GM13977 (cell line): ENCODE measurements around the gene RPRD2.

ENCODE experiments used
- DNase-seq: peaks from one replicate; pipeline ENCODE4 v3.0.0; 2012; ENCODE audit warnings: low spot score
- CTCF ChIP-seq: IDR thresholded peaks from 2 replicates; pipeline ENCODE4 v1.5.1; 2012; ENCODE audit warnings: mild to moderate bottlenecking, control low read depth; ENCODE audit not compliant: insufficient read depth; ENCODE audit errors: extremely low read depth, missing control alignments
- in situ Hi-C: fragments of 300-500 bp; cut with MboI; formaldehyde crosslinking; loops from one replicate; pipeline ENCODE4 v1.12.0; 2022; ENCODE audit warnings: low sequenced_read_pairs, low pct_unique_long_range_greater_than_20kb, mixed read lengths, inconsistent platforms; ENCODE audit not compliant: unreplicated experiment

Gene RPRD2

GRCh38 chr1:150415800-150416199 lies 51.9 kb downstream of the RPRD2 start:
- in situ Hi-C loops: no loop called here
- DNase-seq: no peak
- no peak for TF ChIP-seq CTCF

GRCh38 chr1:150420560-150421265 lies 56.8 kb downstream of the RPRD2 start:
- TF ChIP-seq CTCF: no peak
- in situ Hi-C loops: no loop called here
- no peak for DNase-seq

GRCh38 chr1:150422541-150422940 lies 58.6 kb downstream of the RPRD2 start:
- in situ Hi-C loops: no loop called here
- no peak for DNase-seq
- no peak for TF ChIP-seq CTCF

GRCh38 chr1:150429805-150430204 lies 65.9 kb downstream of the RPRD2 start:
- DNase-seq: peak; percentile 27
- in situ Hi-C loops: no loop called here
- TF ChIP-seq CTCF: peak; percentile 33

GRCh38 chr1:150441121-150441520 lies 77.2 kb downstream of the RPRD2 start:
- in situ Hi-C loops: no loop called here
- TF ChIP-seq CTCF: no peak
- DNase-seq: no peak

GRCh38 chr1:150444232-150444631 lies 80.3 kb downstream of the RPRD2 start:
- DNase-seq: no peak
- TF ChIP-seq CTCF: no peak
- in situ Hi-C loops: no loop called here
